SU-DHL-6 (cell line): ENCODE data around the gene PHKB.

Experiments used
- H2AFZ ChIP-seq: fragments of 200-600 bp; sonication (generic); 2 replicates; pipeline ENCODE4 v1.6.1; 2014; ENCODE audit warnings: low read depth, mild to moderate bottlenecking, moderate library complexity, mixed read lengths, antibody characterized with exemption, low read length; ENCODE audit not compliant: severe bottlenecking
- H3F3A ChIP-seq: fragments of 200-600 bp; shearing (Covaris generic); 2 replicates; pipeline ENCODE4 v1.6.0; 2016; ENCODE audit warnings: antibody characterized with exemption, mild to moderate bottlenecking; ENCODE audit not compliant: insufficient read depth
- H3K27ac ChIP-seq: fragments of 200-600 bp; sonication (generic); 2 replicates; pipeline ENCODE4 v1.5.1; 2016; ENCODE audit warnings: low read depth, mild to moderate bottlenecking, low read length, moderate library complexity, mixed read lengths
- H3K27me3 ChIP-seq: fragments of 200-600 bp; sonication (generic), shearing (Covaris generic); 2 replicates; pipeline ENCODE4 v1.6.0; 2014; ENCODE audit warnings: mild to moderate bottlenecking, low read length
- H3K36me3 ChIP-seq: fragments of 200-600 bp; sonication (generic); 2 replicates; pipeline ENCODE4 v1.6.1; 2014; ENCODE audit warnings: mild to moderate bottlenecking, low read length, mixed read lengths
- H3K4me2 ChIP-seq: fragments of 300-600, 200-600 bp; shearing (Covaris generic), sonication (generic); 2 replicates; pipeline ENCODE4 v1.6.0; 2014; ENCODE audit warnings: low read length, low read depth, mild to moderate bottlenecking; ENCODE audit not compliant: poor library complexity, severe bottlenecking
- H3K4me3 ChIP-seq: fragments of 200-600 bp; sonication (generic); 2 replicates; pipeline ENCODE4 v1.5.1; 2014; ENCODE audit warnings: antibody characterized with exemption, low read length, mild to moderate bottlenecking, mixed read lengths; ENCODE audit not compliant: insufficient read depth, poor library complexity, severe bottlenecking
- H3K79me2 ChIP-seq: fragments of 200-600 bp; sonication (generic); 2 replicates; pipeline ENCODE4 v1.6.1; 2014; ENCODE audit warnings: mild to moderate bottlenecking, low read length, moderate library complexity; ENCODE audit not compliant: insufficient read depth
- H3K9ac ChIP-seq: fragments of 200-600 bp; sonication (generic); 2 replicates; pipeline ENCODE4 v1.7.0; 2014; ENCODE audit warnings: mild to moderate bottlenecking, low read length
- H3K9me2 ChIP-seq: fragments of 200-600 bp; sonication (generic); replicated peaks from 2 replicates; pipeline ENCODE4 v1.6.1; 2014; ENCODE audit warnings: low read length; ENCODE audit not compliant: insufficient read depth
- H3K9me3 ChIP-seq: fragments of 200-600 bp; sonication (generic); 2 replicates; pipeline ENCODE4 v1.6.1; 2014; ENCODE audit warnings: low read length, mixed read lengths; ENCODE audit not compliant: insufficient read depth
- H4K20me1 ChIP-seq: fragments of 200-600 bp; sonication (generic); 2 replicates; pipeline ENCODE4 v1.6.1; 2014; ENCODE audit warnings: low read depth, mild to moderate bottlenecking, antibody characterized with exemption, low read length, moderate library complexity, mixed read lengths
- EZH2phosphoT487 ChIP-seq: fragments of 200-600 bp; sonication (generic), shearing (Covaris generic); conservative IDR thresholded peaks from 2 replicates; pipeline ENCODE4 v1.6.1; 2018; ENCODE audit warnings: mild to moderate bottlenecking, antibody characterized with exemption, low read length, moderate library complexity, mixed read lengths
- TF ChIP-seq, protein P1 (sequence below): fragments of 200-600 bp; sonication (generic); IDR thresholded peaks from one replicate; pipeline ENCODE4 v1.5.1; 2017; ENCODE audit warnings: antibody characterized with exemption, mild to moderate bottlenecking, low read length, moderate library complexity; ENCODE audit not compliant: insufficient read depth, poor library complexity, severe bottlenecking

PHKB gene

DNA sequence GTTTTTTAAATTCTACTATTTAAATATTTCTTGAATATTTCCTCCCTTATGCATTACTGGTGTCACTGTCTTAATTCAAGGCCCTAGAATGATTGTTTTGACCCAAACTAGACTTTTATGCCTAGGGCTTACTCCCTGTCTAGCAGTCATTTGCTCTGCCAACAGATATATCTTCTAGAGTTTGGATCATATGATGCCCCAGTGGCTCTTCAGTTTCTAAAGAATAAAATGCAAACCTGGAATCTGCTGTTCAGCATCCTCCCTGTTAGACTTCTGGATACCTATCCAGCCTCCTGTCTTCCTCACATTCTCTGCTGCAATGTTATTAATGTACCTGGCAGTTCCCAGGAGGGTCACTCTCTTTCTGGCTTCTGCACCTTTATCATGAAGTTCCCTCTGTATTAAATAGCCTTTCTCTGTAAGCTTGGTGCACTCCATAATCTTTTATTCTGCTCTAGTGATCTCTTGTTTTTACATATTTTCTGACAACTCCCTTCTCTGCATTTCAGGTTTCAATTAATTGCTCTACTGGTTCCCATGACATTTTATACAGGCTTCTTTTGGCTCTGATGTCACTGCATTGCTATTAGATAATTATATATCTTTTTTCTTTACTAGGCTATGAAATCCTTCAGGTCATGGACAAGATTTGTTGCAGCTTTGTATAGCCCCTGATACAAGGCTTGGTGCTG, 15.7 kb downstream of the PHKB start:
- no peak overlapping the region for H3K4me3 ChIP-seq
- H3K27me3 ChIP-seq: no peaks in the 10 kb centered on the region
- no peak overlapping the region for H2AFZ ChIP-seq
- H3F3A ChIP-seq: peaks cover 5% of the 10 kb centered on the region; the same call in 1 of the 2 replicates
- H3K79me2 ChIP-seq: peaks cover 54% of the 10 kb centered on the region
- H3K27ac ChIP-seq: no peak overlapping the region
- no peak overlapping the region for H3K4me2 ChIP-seq
- TF ChIP-seq, protein P1, sequence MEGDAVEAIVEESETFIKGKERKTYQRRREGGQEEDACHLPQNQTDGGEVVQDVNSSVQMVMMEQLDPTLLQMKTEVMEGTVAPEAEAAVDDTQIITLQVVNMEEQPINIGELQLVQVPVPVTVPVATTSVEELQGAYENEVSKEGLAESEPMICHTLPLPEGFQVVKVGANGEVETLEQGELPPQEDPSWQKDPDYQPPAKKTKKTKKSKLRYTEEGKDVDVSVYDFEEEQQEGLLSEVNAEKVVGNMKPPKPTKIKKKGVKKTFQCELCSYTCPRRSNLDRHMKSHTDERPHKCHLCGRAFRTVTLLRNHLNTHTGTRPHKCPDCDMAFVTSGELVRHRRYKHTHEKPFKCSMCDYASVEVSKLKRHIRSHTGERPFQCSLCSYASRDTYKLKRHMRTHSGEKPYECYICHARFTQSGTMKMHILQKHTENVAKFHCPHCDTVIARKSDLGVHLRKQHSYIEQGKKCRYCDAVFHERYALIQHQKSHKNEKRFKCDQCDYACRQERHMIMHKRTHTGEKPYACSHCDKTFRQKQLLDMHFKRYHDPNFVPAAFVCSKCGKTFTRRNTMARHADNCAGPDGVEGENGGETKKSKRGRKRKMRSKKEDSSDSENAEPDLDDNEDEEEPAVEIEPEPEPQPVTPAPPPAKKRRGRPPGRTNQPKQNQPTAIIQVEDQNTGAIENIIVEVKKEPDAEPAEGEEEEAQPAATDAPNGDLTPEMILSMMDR: no peak
- TF ChIP-seq EZH2phosphoT487: no peak
- no peaks in the 10 kb centered on the region for H4K20me1 ChIP-seq
- peaks cover 9% of the 10 kb centered on the region; the same call in 1 of the 2 replicates for H3K36me3 ChIP-seq
- no peak overlapping the region for H3K9ac ChIP-seq
- H3K9me3 ChIP-seq: no peaks in the 10 kb centered on the region
- no peaks in the 10 kb centered on the region for H3K9me2 ChIP-seq

DNA sequence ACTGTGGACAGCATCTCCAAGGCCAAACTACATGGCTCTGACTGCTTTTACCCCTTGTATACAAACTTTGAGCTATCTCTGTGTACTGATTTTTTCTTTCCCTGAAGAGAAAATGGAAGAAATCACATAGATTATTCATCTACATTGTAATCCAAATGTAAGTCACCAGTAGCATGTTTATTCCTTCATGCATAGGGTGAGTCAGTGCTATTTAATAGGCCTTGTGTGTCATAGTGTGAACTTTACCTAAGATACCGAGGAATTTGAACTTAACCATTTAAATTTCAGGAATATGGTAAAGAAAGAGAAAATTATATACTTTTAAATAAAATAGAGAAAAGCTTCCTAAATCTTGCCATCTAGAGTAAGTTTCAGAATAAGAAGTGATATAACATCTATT, 16.5 kb downstream of the PHKB start:
- Histone ChIP-seq H3K4me2 (no peak overlapping the region), H3K36me3 (peaks cover 9% of the 10 kb centered on the region; the same call in 1 of the 2 replicates), H3K9me3 (no peaks in the 10 kb centered on the region), H3K9ac (no peak overlapping the region), H3K79me2 (peaks cover 47% of the 10 kb centered on the region; the same call in 1 of the 2 replicates), H3K9me2 (no peaks in the 10 kb centered on the region), H4K20me1 (no peaks in the 10 kb centered on the region), H3K27me3 (no peaks in the 10 kb centered on the region), H3K27ac (no peak overlapping the region), H3K4me3 (no peak overlapping the region), H3F3A (peaks cover 5% of the 10 kb centered on the region; the same call in 1 of the 2 replicates), H2AFZ (no peak overlapping the region)
- TF ChIP-seq, protein P1: no peak
- no peak for TF ChIP-seq EZH2phosphoT487

DNA sequence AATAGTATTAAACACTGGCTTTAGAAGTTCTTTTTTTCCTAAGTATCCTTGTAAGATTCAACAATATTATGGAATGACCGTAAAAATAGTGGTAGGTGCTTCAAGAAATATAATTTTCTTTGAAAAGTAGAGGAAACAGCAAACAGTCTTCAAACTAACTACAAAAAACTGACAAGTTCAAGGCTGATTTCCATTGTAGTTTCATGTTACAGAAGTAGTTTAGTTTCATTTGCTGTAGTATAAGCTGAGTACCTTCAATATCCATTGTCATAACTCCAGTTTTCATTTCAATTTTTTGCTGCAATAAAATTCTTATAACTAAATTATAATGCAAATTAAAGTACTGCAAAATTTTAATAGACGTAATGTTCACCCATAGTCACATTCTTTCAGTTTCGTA, 19.3 kb downstream of the PHKB start:
- H3F3A ChIP-seq: 0 out of 2 replicates have a peak, but pooled peaks cover 5% of the 10 kb centered on the region
- H3K27me3 ChIP-seq: no peaks in the 10 kb centered on the region
- no peaks in the 10 kb centered on the region for H3K9me2 ChIP-seq
- no peak overlapping the region for H3K4me3 ChIP-seq
- peaks cover 43% of the 10 kb centered on the region; the same call in 1 of the 2 replicates for H3K79me2 ChIP-seq
- no peak overlapping the region for H3K9ac ChIP-seq
- H3K27ac ChIP-seq: no peak overlapping the region
- no peaks in the 10 kb centered on the region for H3K9me3 ChIP-seq
- peaks cover 9% of the 10 kb centered on the region; the same call in 1 of the 2 replicates for H3K36me3 ChIP-seq
- no peaks in the 10 kb centered on the region for H4K20me1 ChIP-seq
- no peak overlapping the region for H2AFZ ChIP-seq
- TF ChIP-seq EZH2phosphoT487: no peak
- TF ChIP-seq, protein P1: no peak
- H3K4me2 ChIP-seq: peak overlapping the region; percentile 30
